Liver (tissue), 9 donors: ENCODE measurements around the gene TSC22D3. TPM values are rescaled to one million over a fixed set of nuclear protein-coding genes. Genes with fewer than 3 reads are reported as not detected.
A peak's percentile ranks its signal among the peaks of the same experiment; 100 is the strongest.

Experiments
- DNase-seq: peaks from one replicate; pipeline ENCODE4 v3.0.0-alpha.2; 2017; ENCODE audit warnings: low spot score
- H3K27ac ChIP-seq, 2 donors: one replicate each; pipeline ENCODE4 v1.7.0; 2013; ENCODE audit warnings: inconsistent platforms in 2 of 2, low read length in 2 of 2, control low read depth in 1 of 2, low read depth in 1 of 2, mild to moderate bottlenecking in 1 of 2
- H3K27me3 ChIP-seq, 4 donors: one replicate each; pipeline versions ENCODE4 v1.6.1 to v1.7.0; 2013; ENCODE audit warnings: low read length in 3 of 4, inconsistent platforms in 1 of 4, mild to moderate bottlenecking in 1 of 4, moderate library complexity in 1 of 4; ENCODE audit not compliant: control insufficient read depth in 4 of 4, insufficient read depth in 4 of 4
- H3K36me3 ChIP-seq, 4 donors: one replicate each; pipeline versions ENCODE4 v1.6.1 to v1.7.0; 2013; ENCODE audit warnings: low read length in 3 of 4, mild to moderate bottlenecking in 3 of 4, low read depth in 1 of 4, moderate library complexity in 1 of 4; ENCODE audit not compliant: control insufficient read depth in 4 of 4, insufficient read depth in 3 of 4
- H3K4me1 ChIP-seq, 4 donors: one replicate each; pipeline versions ENCODE4 v1.6.1 to v1.7.0; 2013; ENCODE audit warnings: low read length in 3 of 4, mild to moderate bottlenecking in 3 of 4, moderate library complexity in 1 of 4; ENCODE audit not compliant: control insufficient read depth in 4 of 4, insufficient read depth in 4 of 4
- H3K4me3 ChIP-seq, 3 donors: one replicate each; pipeline versions ENCODE4 v1.6.1 to v1.7.0; 2013; ENCODE audit warnings: low read length in 3 of 3, control low read depth in 1 of 3, low read depth in 1 of 3, mild to moderate bottlenecking in 1 of 3
- H3K9ac ChIP-seq, 2 donors: one replicate each; pipeline ENCODE4 v1.7.0; 2013; ENCODE audit warnings: low read length in 2 of 2, mild to moderate bottlenecking in 2 of 2, moderate library complexity in 2 of 2, control low read depth in 1 of 2, low read depth in 1 of 2
- H3K9me3 ChIP-seq, 4 donors: one replicate each; pipeline versions ENCODE4 v1.6.1 to v1.7.0; 2013; ENCODE audit warnings: low read length in 3 of 4; ENCODE audit not compliant: control insufficient read depth in 4 of 4
- FOXA1 ChIP-seq: IDR thresholded peaks from 2 replicates; pipeline ENCODE4 v1.6.1; 2016; ENCODE audit warnings: antibody characterized with exemption
- HNF4G ChIP-seq: IDR thresholded peaks from 2 replicates; pipeline ENCODE4 v1.6.1; 2016; ENCODE audit warnings: antibody characterized with exemption
- NR2F2 ChIP-seq: IDR thresholded peaks from 2 replicates; pipeline ENCODE4 v1.6.1; 2016; ENCODE audit warnings: antibody characterized with exemption
- SP1 ChIP-seq: IDR thresholded peaks from 2 replicates; pipeline ENCODE4 v1.6.1; 2018; ENCODE audit warnings: antibody characterized with exemption, mild to moderate bottlenecking
- TAF1 ChIP-seq: conservative IDR thresholded peaks from 2 replicates; pipeline ENCODE4 v1.6.1; 2016; ENCODE audit warnings: antibody characterized with exemption, mild to moderate bottlenecking
- YY1 ChIP-seq: IDR thresholded peaks from 2 replicates; pipeline ENCODE4 v1.6.1; 2016; ENCODE audit warnings: antibody characterized with exemption, mild to moderate bottlenecking
- WGBS: extraction: QIAGEN DNeasy Blood & Tissue Kit; methylation state at CpG from one replicate; pipeline ENCODE4 v1.1.7; 2013; 5-methylcytosine and 5-hydroxymethylcytosine counted together
- polyA plus RNA-seq, 2 donors: library from polyadenylated mRNA; stranded (reverse) in 1 of 2; unstranded in 1 of 2; fragments of 200-250 nt in 1 of 2; fragments of >200 nt in 1 of 2; fragmentation: Nextera tagmentation in 1 of 2; extraction: Ambion mirVana in 1 of 2; gene quantifications; one replicate each; pipeline versions ENCODE4 v1.2.1 to v1.2.3, GENCODE V29; 2013 to 2015
- total RNA-seq, 2 donors: library from RNA; depleted of rRNA; stranded (reverse); fragments of >200 nt; gene quantifications; one replicate each; pipeline ENCODE4 v1.2.3, GENCODE V29; 2014
- TF ChIP-seq, protein P1 (sequence below): fragments of 150-350 bp; IDR thresholded peaks from 2 replicates; pipeline ENCODE4 v1.5.1; 2017; ENCODE audit warnings: improper control_type of control experiment, low read depth, low read length; ENCODE audit not compliant: missing input control
- TF ChIP-seq, protein P2 (sequence below): IDR thresholded peaks from 2 replicates; pipeline ENCODE4 v1.6.1; 2016; ENCODE audit warnings: antibody characterized with exemption
- TF ChIP-seq, protein P3 (sequence below): IDR thresholded peaks from 2 replicates; pipeline ENCODE4 v1.6.1; 2016; ENCODE audit warnings: antibody characterized with exemption
- TF ChIP-seq, protein P4 (sequence below): IDR thresholded peaks from 2 replicates; pipeline ENCODE4 v1.6.1; 2016; ENCODE audit warnings: antibody characterized with exemption, mild to moderate bottlenecking
- donor health status: healthy.
- donor health status: healthy.
- donor health status: healthy.
- donor health status: healthy.
- donor health status: healthy.

The TSC22D3 gene
- total and polyA plus RNA-seq, 4 donors: 10.5 to 128 (median 48.1) TPM

DNA sequence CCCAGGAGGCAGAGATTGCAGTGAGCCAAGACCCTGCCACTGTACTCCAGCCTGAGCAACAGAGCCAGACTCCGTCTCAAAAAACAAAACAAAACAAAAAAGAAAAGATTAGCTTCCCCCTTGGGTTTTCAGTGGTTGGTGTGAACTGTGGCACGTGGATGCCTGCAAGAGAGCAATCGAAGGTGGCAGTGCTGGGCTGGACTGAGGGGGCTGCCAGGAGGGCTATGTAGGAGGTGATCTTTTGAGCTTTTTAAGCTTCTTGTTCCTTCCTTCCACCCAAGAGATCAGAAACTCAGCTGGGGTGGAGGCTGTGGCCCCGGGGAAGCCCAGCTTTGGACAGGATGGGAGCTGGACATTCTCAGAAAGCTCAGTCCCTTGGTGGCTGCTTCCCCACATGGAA lies 97.7 kb downstream of the TSC22D3 start:
- no peak overlapping the region for H3K4me3 ChIP-seq
- no peak overlapping the region for H3K27ac ChIP-seq
- H3K9ac ChIP-seq: no peak overlapping the region
- H3K4me1 ChIP-seq: peaks cover 4 to 14% (median 8%) of the 10 kb centered on the region in 4 donors
- no peaks in the 10 kb centered on the region for H3K36me3 ChIP-seq
- H3K27me3 ChIP-seq: no peaks in the 10 kb centered on the region
- 80% methylated on average over 4 of the region's 4 CpGs for WGBS
- H3K9me3 ChIP-seq: no peaks in the 10 kb centered on the region
- TF ChIP-seq, protein P1, sequence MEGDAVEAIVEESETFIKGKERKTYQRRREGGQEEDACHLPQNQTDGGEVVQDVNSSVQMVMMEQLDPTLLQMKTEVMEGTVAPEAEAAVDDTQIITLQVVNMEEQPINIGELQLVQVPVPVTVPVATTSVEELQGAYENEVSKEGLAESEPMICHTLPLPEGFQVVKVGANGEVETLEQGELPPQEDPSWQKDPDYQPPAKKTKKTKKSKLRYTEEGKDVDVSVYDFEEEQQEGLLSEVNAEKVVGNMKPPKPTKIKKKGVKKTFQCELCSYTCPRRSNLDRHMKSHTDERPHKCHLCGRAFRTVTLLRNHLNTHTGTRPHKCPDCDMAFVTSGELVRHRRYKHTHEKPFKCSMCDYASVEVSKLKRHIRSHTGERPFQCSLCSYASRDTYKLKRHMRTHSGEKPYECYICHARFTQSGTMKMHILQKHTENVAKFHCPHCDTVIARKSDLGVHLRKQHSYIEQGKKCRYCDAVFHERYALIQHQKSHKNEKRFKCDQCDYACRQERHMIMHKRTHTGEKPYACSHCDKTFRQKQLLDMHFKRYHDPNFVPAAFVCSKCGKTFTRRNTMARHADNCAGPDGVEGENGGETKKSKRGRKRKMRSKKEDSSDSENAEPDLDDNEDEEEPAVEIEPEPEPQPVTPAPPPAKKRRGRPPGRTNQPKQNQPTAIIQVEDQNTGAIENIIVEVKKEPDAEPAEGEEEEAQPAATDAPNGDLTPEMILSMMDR: no peak
- TF ChIP-seq, protein P2, sequence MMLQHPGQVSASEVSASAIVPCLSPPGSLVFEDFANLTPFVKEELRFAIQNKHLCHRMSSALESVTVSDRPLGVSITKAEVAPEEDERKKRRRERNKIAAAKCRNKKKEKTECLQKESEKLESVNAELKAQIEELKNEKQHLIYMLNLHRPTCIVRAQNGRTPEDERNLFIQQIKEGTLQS: no peak
- no peak for TF ChIP-seq FOXA1
- TF ChIP-seq, protein P3, sequence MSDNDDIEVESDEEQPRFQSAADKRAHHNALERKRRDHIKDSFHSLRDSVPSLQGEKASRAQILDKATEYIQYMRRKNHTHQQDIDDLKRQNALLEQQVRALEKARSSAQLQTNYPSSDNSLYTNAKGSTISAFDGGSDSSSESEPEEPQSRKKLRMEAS: no peak
- no peak for TF ChIP-seq YY1
- TF ChIP-seq HNF4G: no peak
- no peak for DNase-seq

DNA sequence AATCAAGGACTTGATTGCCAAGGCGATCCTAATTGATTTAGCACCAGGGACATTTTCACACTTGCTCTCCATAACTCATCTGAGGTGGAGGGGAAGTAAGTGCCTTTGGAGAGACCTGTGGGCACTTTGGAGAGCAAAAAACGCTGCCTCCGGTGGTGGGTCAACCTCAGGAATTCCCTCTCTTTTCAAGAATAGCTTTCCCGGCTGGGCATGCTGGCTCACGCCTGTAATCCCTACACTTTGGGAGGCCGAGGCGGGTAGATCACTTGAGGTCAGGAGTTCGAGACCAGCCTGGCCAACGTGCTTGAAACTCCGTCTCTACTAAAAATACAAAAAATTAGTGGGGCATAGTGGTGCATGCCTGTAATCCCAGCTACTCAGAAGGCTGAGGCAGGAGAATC lies 98.1 kb downstream of the TSC22D3 start:
- 68% methylated on average over 10 of the region's 10 CpGs for WGBS

More for the DNA sequence above, 98.1 kb downstream of the TSC22D3 start:
- DNase-seq: no peak
- H3K27me3 ChIP-seq: no peaks in the 10 kb centered on the region
- TF ChIP-seq SP1 (no peak), TAF1 (no peak), NR2F2 (no peak), HNF4G (no peak)
- TF ChIP-seq, protein P3: no peak
- TF ChIP-seq, protein P1: no peak
- TF ChIP-seq, protein P4, sequence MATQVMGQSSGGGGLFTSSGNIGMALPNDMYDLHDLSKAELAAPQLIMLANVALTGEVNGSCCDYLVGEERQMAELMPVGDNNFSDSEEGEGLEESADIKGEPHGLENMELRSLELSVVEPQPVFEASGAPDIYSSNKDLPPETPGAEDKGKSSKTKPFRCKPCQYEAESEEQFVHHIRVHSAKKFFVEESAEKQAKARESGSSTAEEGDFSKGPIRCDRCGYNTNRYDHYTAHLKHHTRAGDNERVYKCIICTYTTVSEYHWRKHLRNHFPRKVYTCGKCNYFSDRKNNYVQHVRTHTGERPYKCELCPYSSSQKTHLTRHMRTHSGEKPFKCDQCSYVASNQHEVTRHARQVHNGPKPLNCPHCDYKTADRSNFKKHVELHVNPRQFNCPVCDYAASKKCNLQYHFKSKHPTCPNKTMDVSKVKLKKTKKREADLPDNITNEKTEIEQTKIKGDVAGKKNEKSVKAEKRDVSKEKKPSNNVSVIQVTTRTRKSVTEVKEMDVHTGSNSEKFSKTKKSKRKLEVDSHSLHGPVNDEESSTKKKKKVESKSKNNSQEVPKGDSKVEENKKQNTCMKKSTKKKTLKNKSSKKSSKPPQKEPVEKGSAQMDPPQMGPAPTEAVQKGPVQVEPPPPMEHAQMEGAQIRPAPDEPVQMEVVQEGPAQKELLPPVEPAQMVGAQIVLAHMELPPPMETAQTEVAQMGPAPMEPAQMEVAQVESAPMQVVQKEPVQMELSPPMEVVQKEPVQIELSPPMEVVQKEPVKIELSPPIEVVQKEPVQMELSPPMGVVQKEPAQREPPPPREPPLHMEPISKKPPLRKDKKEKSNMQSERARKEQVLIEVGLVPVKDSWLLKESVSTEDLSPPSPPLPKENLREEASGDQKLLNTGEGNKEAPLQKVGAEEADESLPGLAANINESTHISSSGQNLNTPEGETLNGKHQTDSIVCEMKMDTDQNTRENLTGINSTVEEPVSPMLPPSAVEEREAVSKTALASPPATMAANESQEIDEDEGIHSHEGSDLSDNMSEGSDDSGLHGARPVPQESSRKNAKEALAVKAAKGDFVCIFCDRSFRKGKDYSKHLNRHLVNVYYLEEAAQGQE: no peak
- peak overlapping the region in 1 of 2 donors; percentile 47 for H3K9ac ChIP-seq
- no peaks in the 10 kb centered on the region for H3K9me3 ChIP-seq
- H3K36me3 ChIP-seq: no peaks in the 10 kb centered on the region
- peak overlapping the region in 1 of 2 donors; percentile 69 for H3K27ac ChIP-seq
- no peak overlapping the region for H3K4me3 ChIP-seq
- H3K4me1 ChIP-seq: peaks cover 2 to 12% (median 7%) of the 10 kb centered on the region in 4 donors
